GM19035 (cell line): ENCODE results near the gene CADPS.

Experiments used
- ATAC-seq: cut with Tn5 transposase; IDR thresholded peaks from one replicate; pipeline ENCODE4 v1.9.1; 2021; ENCODE audit not compliant: unreplicated experiment

Gene CADPS

GRCh38 chr3:62529230-62529629 is 346.0 kb downstream of the CADPS start:
- no peak for ATAC-seq

- no peak for ATAC-seq
Observed at GRCh38 chr3:62527474-62527873, 347.7 kb downstream of the CADPS start.

GRCh38 chr3:62525281-62525680 is 349.9 kb downstream of the CADPS start:
- no peak for ATAC-seq

GRCh38 chr3:62523672-62524071 is 351.5 kb downstream of the CADPS start:
- no peak for ATAC-seq

- ATAC-seq: no peak
Observed at GRCh38 chr3:62521464-62522105, 353.6 kb downstream of the CADPS start.

GRCh38 chr3:62503516-62503915 is 371.7 kb downstream of the CADPS start:
- no peak for ATAC-seq

- no peak for ATAC-seq
Observed at GRCh38 chr3:62502315-62503300, 372.6 kb downstream of the CADPS start.

GRCh38 chr3:62501289-62501668 is 373.9 kb downstream of the CADPS start:
- no peak for ATAC-seq

GRCh38 chr3:62500556-62501288 is 374.5 kb downstream of the CADPS start:
- ATAC-seq: no peak

- ATAC-seq: no peak
Observed at GRCh38 chr3:62497156-62497555, 378.1 kb downstream of the CADPS start.

- ATAC-seq: no peak
Observed at GRCh38 chr3:62496503-62496902, 378.7 kb downstream of the CADPS start.

- ATAC-seq: no peak
Observed at GRCh38 chr3:62493109-62493801, 382.0 kb downstream of the CADPS start.

- ATAC-seq: no peak
Observed at GRCh38 chr3:62482961-62483360, 392.3 kb downstream of the CADPS start.

- no peak for ATAC-seq
Observed at GRCh38 chr3:62481962-62482361, 393.3 kb downstream of the CADPS start.

GRCh38 chr3:62480056-62480455 is 395.2 kb downstream of the CADPS start:
- no peak for ATAC-seq

GRCh38 chr3:62479326-62479725 is 395.9 kb downstream of the CADPS start:
- ATAC-seq: no peak

- ATAC-seq: no peak
Observed at GRCh38 chr3:62475306-62475705, 399.9 kb downstream of the CADPS start.

- ATAC-seq: no peak
Observed at GRCh38 chr3:62467966-62468722, 407.1 kb downstream of the CADPS start.

- ATAC-seq: no peak
Observed at GRCh38 chr3:62462788-62463187, 412.4 kb downstream of the CADPS start.

- ATAC-seq: no peak
Observed at GRCh38 chr3:62462104-62462762, 413.0 kb downstream of the CADPS start.
